Smooth muscle cell (in vitro differentiated cells): ENCODE data around the gene SCARF2. TPM values are rescaled to one million over a fixed set of nuclear protein-coding genes. Genes with fewer than 3 reads are reported as not detected.
"Not testable (repeated sequence)": the region's sequence is repeated elsewhere in the genome, so short reads cannot be mapped to it uniquely, and the experiment has no call there.

Experiments used
- DNase-seq: peaks from one replicate; lab custom pipeline; 2025; ENCODE audit not compliant: unreplicated experiment; lab: John Stamatoyannopoulos, UW
- H2AFZ ChIP-seq: fragments of 200-600 bp; sonication (generic); 2 replicates; pipeline ENCODE4 v1.6.0; 2016; ENCODE audit warnings: antibody characterized with exemption, low read depth, mild to moderate bottlenecking
- H3F3A ChIP-seq: fragments of 200-600 bp; sonication (generic); 2 replicates; pipeline ENCODE4 v1.6.0; 2017; ENCODE audit warnings: antibody characterized with exemption, low read depth
- H3K27ac ChIP-seq: fragments of 200-600 bp; sonication (generic); 2 replicates; pipeline ENCODE4 v1.5.1; 2016; ENCODE audit warnings: low read depth, mild to moderate bottlenecking
- H3K27me3 ChIP-seq: fragments of 200-600 bp; sonication (generic); 2 replicates; pipeline ENCODE4 v1.6.1; 2016; ENCODE audit warnings: low read depth, mild to moderate bottlenecking
- H3K36me3 ChIP-seq: fragments of 200-600 bp; sonication (generic); 2 replicates; pipeline ENCODE4 v1.5.1; 2016; ENCODE audit warnings: low read depth
- H3K4me1 ChIP-seq: fragments of 200-600 bp; sonication (generic); 2 replicates; pipeline ENCODE4 v1.5.1; 2016; ENCODE audit warnings: low read depth
- H3K4me2 ChIP-seq: fragments of 200-600 bp; sonication (generic); 2 replicates; pipeline ENCODE4 v1.6.0; 2016; ENCODE audit warnings: mild to moderate bottlenecking
- H3K4me3 ChIP-seq: fragments of 200-600 bp; sonication (generic); 2 replicates; pipeline ENCODE4 v1.5.1; 2016; ENCODE audit warnings: mild to moderate bottlenecking
- H3K79me2 ChIP-seq: fragments of 200-600 bp; sonication (generic); 2 replicates; pipeline ENCODE4 v1.6.0; 2016; ENCODE audit warnings: low read depth, mild to moderate bottlenecking
- H3K9ac ChIP-seq: fragments of 200-600 bp; sonication (generic); 2 replicates; pipeline ENCODE4 v1.6.0; 2016; ENCODE audit warnings: low read depth
- H3K9me3 ChIP-seq: fragments of 200-600 bp; sonication (generic); replicated peaks from 2 replicates; pipeline ENCODE4 v1.5.1; 2016; ENCODE audit warnings: low read depth
- H4K20me1 ChIP-seq: fragments of 200-600 bp; sonication (generic); 2 replicates; pipeline ENCODE4 v1.6.0; 2016; ENCODE audit warnings: low read depth
- CTCF ChIP-seq: fragments of 200-600 bp; sonication (generic); IDR thresholded peaks from 2 replicates; pipeline ENCODE4 v1.5.1; 2017; ENCODE audit warnings: borderline replicate concordance, mild to moderate bottlenecking, antibody characterized with exemption; ENCODE audit not compliant: insufficient read depth, poor library complexity, severe bottlenecking
- WGBS: methylation state at CpG from one replicate; pipeline ENCODE4 v1.1.7; 2016; ENCODE audit warnings: low lambda C conversion rate; 5-methylcytosine and 5-hydroxymethylcytosine counted together
- polyA plus RNA-seq: library from polyadenylated mRNA; unstranded; fragments of >200 nt; fragmentation: Nextera tagmentation; extraction: Ambion mirVana; gene quantifications from 2 replicates; pipeline ENCODE4 v1.2.1, GENCODE V29; 2016
- total RNA-seq: library from RNA; depleted of rRNA; stranded (reverse); fragments of >200 nt; gene quantifications from 2 replicates; pipeline ENCODE4 v1.2.3, GENCODE V29; 2014

Gene SCARF2
- total and polyA plus RNA-seq, 2 experiments from 2014 or later: 30.9 to 89.8 TPM

- TF ChIP-seq CTCF: no peak
- Histone ChIP-seq H3K4me2 (peak overlapping the region; percentile 93), H3F3A (peaks cover 4% of the 10 kb centered on the region), H4K20me1 (peaks cover 36% of the 10 kb centered on the region), H3K36me3 (no peaks in the 10 kb centered on the region), H3K4me3 (peak overlapping the region; percentile 78), H3K27me3 (no peaks in the 10 kb centered on the region), H2AFZ (no peak overlapping the region), H3K4me1 (peaks cover 17% of the 10 kb centered on the region), H3K79me2 (peaks cover 46% of the 10 kb centered on the region), H3K9me3 (no peaks in the 10 kb centered on the region), H3K9ac (no peak overlapping the region), H3K27ac (no peak overlapping the region)
- DNase-seq: no peak
- WGBS: 82% methylated on average over 20 of the region's 20 CpGs
Measured at GRCh38 chr22:20395181-20395906, 42.3 kb downstream of the SCARF2 start.

- Histone ChIP-seq H3K27ac (no peak within 1 kb of the TSS), H3K36me3 (no peaks in the 10 kb centered on the region), H3K27me3 (no peaks in the 10 kb centered on the region), H3F3A (peaks cover 4% of the 10 kb centered on the region), H3K4me2 (peak within 1 kb of the TSS; percentile 93), H2AFZ (peak within 1 kb of the TSS; percentile 99), H4K20me1 (peaks cover 22% of the 10 kb centered on the region), H3K4me1 (peaks cover 17% of the 10 kb centered on the region), H3K79me2 (peaks cover 35% of the 10 kb centered on the region), H3K9ac (peak within 1 kb of the TSS; percentile 73), H3K4me3 (peak within 1 kb of the TSS; percentile 78), H3K9me3 (no peaks in the 10 kb centered on the region)
- peak; percentile 56 for DNase-seq
- no peak for TF ChIP-seq CTCF
- WGBS: 7% methylated on average over 54 of the region's 71 CpGs
Measured at GRCh38 chr22:20393705-20394476, 43.7 kb downstream of the SCARF2 start, which contains the start of gene ZNF74. Gene ZNF74 (plus strand): TSS chr22:20394151. CDS start chr22:20394629, 478 bp downstream.

- peak overlapping the region; percentile 78 for H3K4me3 ChIP-seq
- H3K27me3 ChIP-seq: no peaks in the 10 kb centered on the region
- peak overlapping the region; percentile 13 for H3K9ac ChIP-seq
Measured at GRCh38 chr22:20392983-20393704, 44.5 kb downstream of the SCARF2 start.

GRCh38 chr22:20392365-20392881 lies 45.2 kb downstream of the SCARF2 start:
- H3K4me2 ChIP-seq, H3K36me3 ChIP-seq, H3K27me3 ChIP-seq, DNase-seq, H3F3A ChIP-seq, H3K4me3 ChIP-seq, H3K9ac ChIP-seq, H3K27ac ChIP-seq, H2AFZ ChIP-seq, H3K9me3 ChIP-seq: not testable (repeated sequence)
- peaks cover 17% of the 10 kb centered on the region for H3K4me1 ChIP-seq
- peaks cover 23% of the 10 kb centered on the region for H3K79me2 ChIP-seq
- peaks cover 15% of the 10 kb centered on the region for H4K20me1 ChIP-seq
- WGBS: over 99% methylated on average over 33 of the region's 53 CpGs

More at GRCh38 chr22:20392983-20393704, 44.5 kb downstream of the SCARF2 start:
- 96% methylated on average over 23 of the region's 23 CpGs for WGBS
- H3K36me3 ChIP-seq: no peaks in the 10 kb centered on the region
- no peak for TF ChIP-seq CTCF
- H2AFZ ChIP-seq: peak overlapping the region; percentile 99
- no peak for DNase-seq
- H3K4me1 ChIP-seq: peaks cover 17% of the 10 kb centered on the region
- peaks cover 4% of the 10 kb centered on the region for H3F3A ChIP-seq
- peak overlapping the region; percentile 93 for H3K4me2 ChIP-seq
- peaks cover 29% of the 10 kb centered on the region for H3K79me2 ChIP-seq
- H4K20me1 ChIP-seq: peaks cover 20% of the 10 kb centered on the region
- no peak overlapping the region for H3K27ac ChIP-seq
- H3K9me3 ChIP-seq: no peaks in the 10 kb centered on the region
